A549 (cell line): ENCODE results near the gene RPS2. TPM values are rescaled to one million over a fixed set of nuclear protein-coding genes. Genes with fewer than 3 reads are reported as not detected.

ENCODE experiments used
- CEBPB ChIP-seq, 2 experiments: fragments of >200 bp in 1 of 2; sonication (Bioruptor Twin) in 1 of 2; formaldehyde crosslinking in 1 of 2; IDR thresholded peaks; 2 replicates each; pipeline ENCODE4 v1.6.1; 2012 to 2016
- CHD4 ChIP-seq: fragments of 200-600 bp; sonication (generic); IDR thresholded peaks from 2 replicates; pipeline ENCODE4 v1.6.1; 2016; ENCODE audit warnings: antibody characterized with exemption, mild to moderate bottlenecking, borderline replicate concordance
- CTCF ChIP-seq: fragments of >200 bp; sonication (Bioruptor Twin); formaldehyde crosslinking; IDR thresholded peaks from 3 replicates; pipeline ENCODE4 v1.5.1; 2016
- FOXS1 ChIP-seq: fragments of 250-450 bp; sonication (Bioruptor Pico); IDR thresholded peaks from 2 replicates; pipeline ENCODE4 v1.5.0; 2020; ENCODE audit warnings: mild to moderate bottlenecking, moderate library complexity
- HOXA7 ChIP-seq: fragments of 250-450 bp; sonication (Bioruptor Pico); IDR thresholded peaks from 2 replicates; pipeline ENCODE4 v1.5.0; 2020; ENCODE audit warnings: mild to moderate bottlenecking, moderate library complexity
- HOXB5 ChIP-seq: fragments of 250-450 bp; sonication (Bioruptor Pico); IDR thresholded peaks from 2 replicates; pipeline ENCODE4 v1.5.0; 2020; ENCODE audit warnings: mild to moderate bottlenecking, moderate library complexity
- KDM1A ChIP-seq: fragments of 200-600 bp; sonication (generic); IDR thresholded peaks from 2 replicates; pipeline ENCODE4 v1.6.1; 2016; ENCODE audit warnings: low read depth, mild to moderate bottlenecking
- KDM5A ChIP-seq: fragments of 200-600 bp; sonication (generic); IDR thresholded peaks from 2 replicates; pipeline ENCODE4 v1.6.1; 2016; ENCODE audit warnings: antibody characterized with exemption, mild to moderate bottlenecking
- MAX ChIP-seq: IDR thresholded peaks from 2 replicates; pipeline ENCODE4 v1.6.1; 2012
- NPAS2 ChIP-seq: fragments of 250-450 bp; sonication (Bioruptor Pico); IDR thresholded peaks from 2 replicates; pipeline ENCODE4 v1.8.0; 2022; ENCODE audit warnings: mild to moderate bottlenecking, moderate library complexity, borderline replicate concordance
- PHF8 ChIP-seq: fragments of 200-600 bp; sonication (generic); IDR thresholded peaks from 2 replicates; pipeline ENCODE4 v1.6.1; 2016; ENCODE audit warnings: low read depth, mild to moderate bottlenecking, antibody characterized with exemption, moderate library complexity, borderline replicate concordance
- RAD21 ChIP-seq, 2 experiments: fragments of >200 bp in 1 of 2; sonication (Bioruptor Twin) in 1 of 2; formaldehyde crosslinking in 1 of 2; IDR thresholded peaks in 1 of 2; conservative IDR thresholded peaks in 1 of 2; 2 replicates in 1 of 2; 3 replicates in 1 of 2; pipeline ENCODE4 v1.6.1; 2012 to 2018; ENCODE audit warnings: inconsistent platforms in 1 of 2
- TFCP2L1 ChIP-seq: fragments of 250-450 bp; sonication (Bioruptor Pico); IDR thresholded peaks from 2 replicates; pipeline ENCODE4 v1.5.0; 2021; ENCODE audit warnings: mild to moderate bottlenecking
- USF2 ChIP-seq: fragments of 450-650 bp; IDR thresholded peaks from 2 replicates; pipeline ENCODE4 v1.6.1; 2014; ENCODE audit warnings: antibody characterized with exemption
- ZC3H11A ChIP-seq: fragments of 450-650 bp; IDR thresholded peaks from 2 replicates; pipeline ENCODE4 v1.6.1; 2014; ENCODE audit warnings: antibody characterized with exemption, mild to moderate bottlenecking
- ZFP36 ChIP-seq: fragments of 450-650 bp; IDR thresholded peaks from 2 replicates; pipeline ENCODE4 v1.6.1; 2014; ENCODE audit warnings: borderline replicate concordance; ENCODE audit not compliant: partially characterized antibody
- ZNF302 ChIP-seq: fragments of 250-450 bp; sonication (Bioruptor Pico); IDR thresholded peaks from 2 replicates; pipeline ENCODE4 v1.9.0; 2021; ENCODE audit warnings: inconsistent platforms, mild to moderate bottlenecking, moderate library complexity
- ZSCAN20 ChIP-seq: fragments of 250-450 bp; sonication (Bioruptor Pico); IDR thresholded peaks from 2 replicates; pipeline ENCODE4 v1.8.0; 2022; ENCODE audit warnings: mild to moderate bottlenecking, moderate library complexity
- polyA plus RNA-seq, 4 experiments: library from polyadenylated mRNA; depleted of rRNA in 3 of 4; stranded (reverse); fragments of >200 nt; fragmentation: RNase III in 1 of 4; extraction: RNeasy Plus Mini Kit Qiagen cat#74134 plus additional on column Dnase treatment in 1 of 4; gene quantifications; 2 replicates in 3 of 4; 3 replicates in 1 of 4; pipeline ENCODE4 v1.2.3, GENCODE V29; 2011 to 2017
- TF ChIP-seq, protein P1 (sequence below): fragments of 250-450 bp; sonication (Bioruptor Pico); IDR thresholded peaks from 2 replicates; pipeline ENCODE4 v1.5.0; 2021; ENCODE audit warnings: mild to moderate bottlenecking, moderate library complexity, borderline replicate concordance
- TF ChIP-seq, protein P2 (sequence below): IDR thresholded peaks from 2 replicates; pipeline ENCODE4 v1.6.1; 2012

RPS2 gene
- polyA plus RNA-seq, 2 of the 4 experiments (the other 2 are of a cell fraction): 2,621 to 3,626 TPM

DNA sequence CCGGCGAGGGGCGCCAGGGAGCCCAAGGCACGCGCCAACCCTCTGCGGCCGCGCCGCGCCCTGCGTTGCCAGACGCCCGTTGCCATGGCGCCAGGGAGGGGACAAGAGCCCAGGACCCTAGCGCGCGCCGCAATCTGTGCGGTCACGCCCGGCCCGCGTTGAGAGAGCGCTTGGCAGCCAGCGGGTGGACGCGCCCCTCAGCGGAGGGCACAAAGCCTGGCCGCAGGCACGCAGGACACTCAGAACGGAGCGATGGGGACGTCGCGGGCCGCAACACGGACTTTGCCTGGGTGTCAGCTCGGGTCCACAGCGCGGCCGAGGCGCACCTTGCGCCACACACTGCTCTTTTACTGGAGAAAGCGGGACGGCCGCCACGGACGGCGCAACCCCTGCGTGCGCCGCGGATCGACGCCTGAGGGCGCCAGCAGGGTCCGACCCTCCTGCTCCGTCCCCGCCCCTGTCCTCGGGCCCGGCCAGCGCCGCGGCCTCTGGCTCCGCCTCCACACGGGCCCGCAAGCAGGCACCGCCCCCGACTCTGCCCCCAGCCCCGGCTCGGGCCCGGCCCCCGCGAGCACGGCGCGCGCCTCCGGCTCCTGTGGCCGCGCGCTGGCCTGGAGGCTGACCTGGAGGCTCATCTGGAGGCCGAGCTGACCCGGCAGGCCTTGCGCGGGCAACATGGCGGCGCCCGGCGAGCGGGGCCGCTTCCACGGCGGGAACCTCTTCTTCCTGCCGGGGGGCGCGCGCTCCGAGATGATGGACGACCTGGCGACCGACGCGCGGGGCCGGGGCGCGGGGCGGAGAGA is 19.1 kb upstream of the RPS2 start, which contains the start of gene GFER (continued):
- TF ChIP-seq, protein P1, sequence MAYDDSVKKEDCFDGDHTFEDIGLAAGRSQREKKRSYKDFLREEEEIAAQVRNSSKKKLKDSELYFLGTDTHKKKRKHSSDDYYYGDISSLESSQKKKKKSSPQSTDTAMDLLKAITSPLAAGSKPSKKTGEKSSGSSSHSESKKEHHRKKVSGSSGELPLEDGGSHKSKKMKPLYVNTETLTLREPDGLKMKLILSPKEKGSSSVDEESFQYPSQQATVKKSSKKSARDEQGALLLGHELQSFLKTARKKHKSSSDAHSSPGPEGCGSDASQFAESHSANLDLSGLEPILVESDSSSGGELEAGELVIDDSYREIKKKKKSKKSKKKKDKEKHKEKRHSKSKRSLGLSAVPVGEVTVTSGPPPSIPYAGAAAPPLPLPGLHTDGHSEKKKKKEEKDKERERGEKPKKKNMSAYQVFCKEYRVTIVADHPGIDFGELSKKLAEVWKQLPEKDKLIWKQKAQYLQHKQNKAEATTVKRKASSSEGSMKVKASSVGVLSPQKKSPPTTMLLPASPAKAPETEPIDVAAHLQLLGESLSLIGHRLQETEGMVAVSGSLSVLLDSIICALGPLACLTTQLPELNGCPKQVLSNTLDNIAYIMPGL (CRISPR knock-in tag): no peak
- TF ChIP-seq ZSCAN20 (CRISPR knock-in tag) (no peak; the same call in 1 of the 2 replicates), USF2 (no peak), PHF8 (peak; percentile 30), NPAS2 (peak; percentile 48; the same call in 1 of the 2 replicates), ZC3H11A (no peak), CHD4 (no peak), FOXS1 (CRISPR knock-in tag) (no peak), ZNF302 (CRISPR knock-in tag) (no peak), HOXA7 (CRISPR knock-in tag) (no peak), CEBPB (IDR thresholded peaks at IDR 0.05) (no peak; a peak in 1 of 4 replicates), KDM5A (peak; percentile 96), TFCP2L1 (0 out of 2 replicates have a peak, but pooled peaks have one; percentile 63), KDM1A (no peak), RAD21 (conservative IDR thresholded peaks at IDR 0.05 in 1 of 2, IDR thresholded peaks at IDR 0.05 in 1 of 2) (0 out of 5 replicates have a peak, but pooled peaks of 1 of the 2 experiments have one; percentile 18), ZFP36 (no peak), CTCF (peak; percentile 50; the same call in 2 of the 3 replicates), MAX (peak; percentile 82), HOXB5 (peak; percentile 90)
- TF ChIP-seq, protein P2, sequence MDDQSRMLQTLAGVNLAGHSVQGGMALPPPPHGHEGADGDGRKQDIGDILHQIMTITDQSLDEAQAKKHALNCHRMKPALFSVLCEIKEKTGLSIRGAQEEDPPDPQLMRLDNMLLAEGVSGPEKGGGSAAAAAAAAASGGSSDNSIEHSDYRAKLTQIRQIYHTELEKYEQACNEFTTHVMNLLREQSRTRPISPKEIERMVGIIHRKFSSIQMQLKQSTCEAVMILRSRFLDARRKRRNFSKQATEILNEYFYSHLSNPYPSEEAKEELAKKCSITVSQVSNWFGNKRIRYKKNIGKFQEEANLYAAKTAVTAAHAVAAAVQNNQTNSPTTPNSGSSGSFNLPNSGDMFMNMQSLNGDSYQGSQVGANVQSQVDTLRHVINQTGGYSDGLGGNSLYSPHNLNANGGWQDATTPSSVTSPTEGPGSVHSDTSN: peak; percentile 65; the same call in 1 of the 2 replicates
